ENCODE measurements around the gene CAMK4. TPM values are rescaled to one million over a fixed set of nuclear protein-coding genes. Genes with fewer than 3 reads are reported as not detected.

Gene CAMK4
- polyA plus RNA-seq, 1 donor (not counting 4 experiments of a cell fraction or from before 2014, with no cell fraction given), result 0.45 TPM

DNA sequence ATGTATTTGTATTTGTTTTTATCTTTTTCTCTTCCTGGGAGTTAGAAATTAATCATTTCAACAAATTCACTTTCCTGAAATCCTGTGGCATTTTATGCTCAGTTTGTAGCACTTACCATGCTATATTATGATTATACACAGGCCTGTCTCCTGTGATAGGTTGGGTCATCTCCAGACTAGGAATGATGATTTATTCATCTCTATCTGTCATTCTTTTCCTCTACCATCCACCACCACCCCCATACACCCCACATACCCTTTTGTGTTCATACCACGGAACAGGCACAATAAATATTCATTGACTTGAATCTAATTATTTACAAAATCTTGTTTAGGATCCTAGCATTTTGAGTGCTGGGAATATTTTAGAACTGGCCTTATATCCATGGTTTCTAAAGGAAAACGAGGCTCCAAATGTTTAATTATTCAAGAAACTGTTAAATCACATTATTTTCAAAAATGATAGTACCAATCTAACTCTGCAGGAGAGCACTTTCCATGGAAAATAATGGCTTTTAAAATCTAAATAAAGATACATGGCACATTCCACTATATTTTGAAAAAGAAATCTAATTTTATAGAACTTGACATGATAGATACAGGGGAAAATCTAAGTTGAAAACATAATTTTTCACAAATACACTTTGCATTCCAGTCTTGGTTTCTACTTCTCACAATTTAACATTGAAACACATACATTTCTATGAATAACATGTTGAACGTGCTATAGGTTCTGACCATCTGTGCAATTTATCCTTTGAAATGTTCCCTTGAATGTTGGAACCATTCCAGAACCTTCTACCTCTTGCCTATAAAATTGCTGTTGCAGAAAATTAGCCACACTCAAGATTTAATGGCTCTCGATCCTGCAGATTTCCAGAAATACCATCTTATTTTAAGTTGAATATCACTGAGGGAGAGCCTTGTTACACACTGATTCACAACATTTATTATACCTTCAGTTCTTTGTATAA lies 198.8 kb downstream of the CAMK4 start:
- FAIRE-seq, result no peak

DNA sequence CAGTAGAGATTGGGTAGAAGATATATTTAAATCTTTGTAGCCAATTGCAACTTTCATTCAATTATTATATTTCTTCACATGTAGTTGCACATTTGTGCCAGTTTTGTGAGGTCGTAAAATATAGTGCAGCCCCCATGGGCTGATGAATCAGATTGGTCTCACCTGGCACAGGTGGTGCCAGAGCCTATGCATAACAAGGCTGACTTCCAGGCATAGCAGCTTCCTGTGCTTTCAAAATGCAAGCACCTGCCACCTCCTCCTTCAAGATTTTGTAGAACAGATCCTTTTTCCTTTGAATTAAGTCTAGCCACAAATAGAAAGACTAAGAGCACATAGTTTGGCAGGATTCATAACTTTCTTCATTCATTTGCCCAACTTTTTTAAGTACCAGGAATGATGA lies 201.0 kb downstream of the CAMK4 start:
- DNase-seq (ENCODE audit: low read depth, low spot score), result no peak
- Histone ChIP-seq H2AFZ (ENCODE audit: control insufficient read depth, low read length) (no peak overlapping the region), H3K9me3 (ENCODE audit: control insufficient read depth, low read depth, low read length) (no peaks in the 10 kb centered on the region), H3K79me2 (ENCODE audit: control insufficient read depth, insufficient read depth, low read length) (no peaks in the 10 kb centered on the region), H3K36me3 (ENCODE audit: control insufficient read depth in 2 of 2, extremely low read depth in 1 of 2, insufficient read depth in 2 of 2, low read length in 2 of 2) (no peaks in the 10 kb centered on the region), H3K4me3 (ENCODE audit: control insufficient read depth in 2 of 3, extremely low read depth in 1 of 3, insufficient read depth in 2 of 3, low read depth in 1 of 3, low read length in 3 of 3) (no peak overlapping the region), H3K4me2 (ENCODE audit: control insufficient read depth, extremely low read depth, insufficient read depth, low read depth, low read length) (no peak overlapping the region), H3K27me3 (ENCODE audit: control insufficient read depth, extremely low read depth, insufficient read depth, low read length) (no peaks in the 10 kb centered on the region), H3K9me1 (ENCODE audit: control insufficient read depth, extremely low read depth, insufficient read depth, low read length) (no peaks in the 10 kb centered on the region), H4K20me1 (ENCODE audit: control insufficient read depth, extremely low read depth, insufficient read depth, low read length) (no peaks in the 10 kb centered on the region), H3K9ac (ENCODE audit: control insufficient read depth, extremely low read depth, insufficient read depth, low read length) (no peak overlapping the region), H3K27ac (ENCODE audit: control insufficient read depth, insufficient read depth, low read length) (no peak overlapping the region), H3K4me1 (ENCODE audit: control insufficient read depth, extremely low read depth, insufficient read depth, low read length) (no peaks in the 10 kb centered on the region)
- dilution Hi-C loops (cut with MboI; ENCODE audit: extremely low pct_ligation_motif_present, low sequenced_read_pairs), result no loop called here
- TF ChIP-seq EZH2 (IDR thresholded peaks at IDR 0.05; ENCODE audit: low read length), result no peak
- TF ChIP-seq, protein P1, sequence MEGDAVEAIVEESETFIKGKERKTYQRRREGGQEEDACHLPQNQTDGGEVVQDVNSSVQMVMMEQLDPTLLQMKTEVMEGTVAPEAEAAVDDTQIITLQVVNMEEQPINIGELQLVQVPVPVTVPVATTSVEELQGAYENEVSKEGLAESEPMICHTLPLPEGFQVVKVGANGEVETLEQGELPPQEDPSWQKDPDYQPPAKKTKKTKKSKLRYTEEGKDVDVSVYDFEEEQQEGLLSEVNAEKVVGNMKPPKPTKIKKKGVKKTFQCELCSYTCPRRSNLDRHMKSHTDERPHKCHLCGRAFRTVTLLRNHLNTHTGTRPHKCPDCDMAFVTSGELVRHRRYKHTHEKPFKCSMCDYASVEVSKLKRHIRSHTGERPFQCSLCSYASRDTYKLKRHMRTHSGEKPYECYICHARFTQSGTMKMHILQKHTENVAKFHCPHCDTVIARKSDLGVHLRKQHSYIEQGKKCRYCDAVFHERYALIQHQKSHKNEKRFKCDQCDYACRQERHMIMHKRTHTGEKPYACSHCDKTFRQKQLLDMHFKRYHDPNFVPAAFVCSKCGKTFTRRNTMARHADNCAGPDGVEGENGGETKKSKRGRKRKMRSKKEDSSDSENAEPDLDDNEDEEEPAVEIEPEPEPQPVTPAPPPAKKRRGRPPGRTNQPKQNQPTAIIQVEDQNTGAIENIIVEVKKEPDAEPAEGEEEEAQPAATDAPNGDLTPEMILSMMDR (optimal IDR thresholded peaks at IDR 0.05 in 1 of 3, IDR thresholded peaks at IDR 0.05 in 1 of 3, conservative IDR thresholded peaks at IDR 0.05 in 1 of 3; ENCODE audit: extremely low read depth in 1 of 3, insufficient read depth in 2 of 3, low read length in 3 of 3), result no peak
- no peak for FAIRE-seq

More for the DNA sequence above, 198.8 kb downstream of the CAMK4 start:
- no peaks in the 10 kb centered on the region for H4K20me1 ChIP-seq (ENCODE audit: control insufficient read depth, extremely low read depth, insufficient read depth, low read length)
- no peaks in the 10 kb centered on the region for H3K79me2 ChIP-seq (ENCODE audit: control insufficient read depth, insufficient read depth, low read length)
- no peak overlapping the region for H2AFZ ChIP-seq (ENCODE audit: control insufficient read depth, low read length)
- TF ChIP-seq, protein P1 (optimal IDR thresholded peaks at IDR 0.05 in 1 of 3, IDR thresholded peaks at IDR 0.05 in 1 of 3, conservative IDR thresholded peaks at IDR 0.05 in 1 of 3; ENCODE audit: extremely low read depth in 1 of 3, insufficient read depth in 2 of 3, low read length in 3 of 3), result no peak
- no peak for TF ChIP-seq EZH2 (IDR thresholded peaks at IDR 0.05; ENCODE audit: low read length)
- no peak overlapping the region for H3K27ac ChIP-seq (ENCODE audit: control insufficient read depth, insufficient read depth, low read length)
- dilution Hi-C loops (cut with MboI; ENCODE audit: extremely low pct_ligation_motif_present, low sequenced_read_pairs), result no loop called here
- no peak overlapping the region for H3K9ac ChIP-seq (ENCODE audit: control insufficient read depth, extremely low read depth, insufficient read depth, low read length)
- H3K9me1 ChIP-seq (ENCODE audit: control insufficient read depth, extremely low read depth, insufficient read depth, low read length), result no peaks in the 10 kb centered on the region
- H3K4me3 ChIP-seq (ENCODE audit: control insufficient read depth in 2 of 3, extremely low read depth in 1 of 3, insufficient read depth in 2 of 3, low read depth in 1 of 3, low read length in 3 of 3), result no peak overlapping the region
- no peaks in the 10 kb centered on the region for H3K36me3 ChIP-seq (ENCODE audit: control insufficient read depth in 2 of 2, extremely low read depth in 1 of 2, insufficient read depth in 2 of 2, low read length in 2 of 2)
- DNase-seq (ENCODE audit: low read depth, low spot score), result no peak
- H3K4me1 ChIP-seq (ENCODE audit: control insufficient read depth, extremely low read depth, insufficient read depth, low read length), result no peaks in the 10 kb centered on the region
- no peaks in the 10 kb centered on the region for H3K27me3 ChIP-seq (ENCODE audit: control insufficient read depth, extremely low read depth, insufficient read depth, low read length)
- H3K9me3 ChIP-seq (ENCODE audit: control insufficient read depth, low read depth, low read length), result no peaks in the 10 kb centered on the region
- no peak overlapping the region for H3K4me2 ChIP-seq (ENCODE audit: control insufficient read depth, extremely low read depth, insufficient read depth, low read depth, low read length)

Measured in keratinocyte (primary cell).